GM12878 (cell line): ENCODE data around the gene RAD51B. TPM values are rescaled to one million over a fixed set of nuclear protein-coding genes. Genes with fewer than 3 reads are reported as not detected.
A peak's percentile ranks its signal among the peaks of the same experiment; 100 is the strongest.

ENCODE experiments used
- ATAC-seq: fragments of 200-7000 bp; cut with Tn5 transposase; 3 replicates; pipeline ENCODE4 v1.9.1; 2020; ENCODE audit warnings: mild to moderate bottlenecking, moderate library complexity
- BruUV-seq: library from RNA; stranded (reverse); fragments of 400-500 nt; replicated peaks from 2 replicates; lab custom pipeline; 2021; lab: Mats Ljungman, UMichigan
- CTCF ChIA-PET: fragments of 300-600 bp; sonication (Branson Sonifier 250); formaldehyde crosslinking; extraction: SDS; loops from one replicate; lab custom pipeline; 2021; ENCODE audit warnings: inconsistent platforms; lab: Yijun Ruan, JAX
- POLR2A ChIA-PET: fragments of 350-600 bp; formaldehyde crosslinking; extraction: SDS; loops from one replicate; lab custom pipeline; 2021; ENCODE audit warnings: inconsistent platforms; lab: Charles Lee
- RAD21 ChIA-PET: fragments of 300-600 bp; sonication (Branson Sonifier 250); formaldehyde crosslinking; loops from one replicate; lab custom pipeline; 2023; ENCODE audit warnings: antibody characterized with exemption; ENCODE audit not compliant: unreplicated experiment; lab: Charles Lee
- SMC1A ChIA-PET: fragments of 300-600 bp; sonication (Branson Sonifier 250); formaldehyde crosslinking; loops from one replicate; lab custom pipeline; 2023; ENCODE audit not compliant: unreplicated experiment, uncharacterized antibody; lab: Charles Lee
- DNase-seq: peaks from one replicate; pipeline ENCODE4 v3.0.0-alpha.2; 2011; ENCODE audit warnings: low read depth, low spot score
- FAIRE-seq: peaks from 3 replicates; lab custom pipeline; 2011; peaks lifted over from hg19 to GRCh38; lab: Jason Lieb, UNC
- H2AFZ ChIP-seq: 2 replicates; pipeline ENCODE4 v1.6.0; 2011; ENCODE audit warnings: low read depth, low read length, control low read depth; ENCODE audit not compliant: control insufficient read depth
- H3K27ac ChIP-seq: 2 replicates; pipeline ENCODE4 v1.5.1; 2011; ENCODE audit warnings: control low read depth; ENCODE audit not compliant: control insufficient read depth, insufficient read depth
- H3K27me3 ChIP-seq, 2 experiments: replicated peaks in 1 of 2; 2 replicates each; pipeline versions ENCODE4 v1.6.0 to v1.6.1; 2011; ENCODE audit warnings: low read length in 1 of 2; ENCODE audit not compliant: control insufficient read depth in 2 of 2, insufficient read depth in 2 of 2
- H3K36me3 ChIP-seq, 2 experiments: 2 replicates each; pipeline ENCODE4 v1.5.1; 2011; ENCODE audit warnings: low read length in 1 of 2; ENCODE audit not compliant: control insufficient read depth in 2 of 2, insufficient read depth in 2 of 2
- H3K4me1 ChIP-seq: 2 replicates; pipeline ENCODE4 v1.6.1; 2011; ENCODE audit warnings: mild to moderate bottlenecking, low read length, moderate library complexity, mixed read lengths; ENCODE audit not compliant: control insufficient read depth, insufficient read depth
- H3K4me2 ChIP-seq: 2 replicates; pipeline ENCODE4 v1.6.0; 2011; ENCODE audit warnings: control low read depth; ENCODE audit not compliant: control insufficient read depth, insufficient read depth
- H3K4me3 ChIP-seq: fragments of 200-600 bp; sonication (generic); 2 replicates; pipeline ENCODE4 v1.5.1; 2016
- H3K79me2 ChIP-seq: 2 replicates; pipeline ENCODE4 v1.6.0; 2011; ENCODE audit warnings: low read length; ENCODE audit not compliant: control insufficient read depth, insufficient read depth
- H3K9ac ChIP-seq: 2 replicates; pipeline ENCODE4 v1.8.0; 2011; ENCODE audit warnings: low read length, control low read depth, mixed read lengths; ENCODE audit not compliant: control insufficient read depth, insufficient read depth
- H3K9me3 ChIP-seq: replicated peaks from 3 replicates; pipeline ENCODE4 v1.5.1; 2011; ENCODE audit warnings: mild to moderate bottlenecking, low read length; ENCODE audit not compliant: control insufficient read depth, insufficient read depth
- H4K20me1 ChIP-seq: 2 replicates; pipeline ENCODE4 v1.6.0; 2011; ENCODE audit not compliant: control insufficient read depth, insufficient read depth
- ATF2 ChIP-seq: IDR thresholded peaks from 2 replicates; pipeline ENCODE4 v1.6.1; 2012; ENCODE audit warnings: low read length, inconsistent platforms
- NFYB ChIP-seq: IDR thresholded peaks from 2 replicates; pipeline ENCODE4 v1.6.1; 2011; ENCODE audit warnings: low read depth, mild to moderate bottlenecking, low read length, improper control_type of control experiment, moderate library complexity; ENCODE audit not compliant: insufficient read depth
- RBBP5 ChIP-seq: fragments of 200-600 bp; sonication (generic); conservative IDR thresholded peaks from 2 replicates; pipeline ENCODE4 v1.6.1; 2016
- SMARCA5 ChIP-seq: fragments of 450-650 bp; IDR thresholded peaks from 2 replicates; pipeline ENCODE4 v1.6.1; 2017; ENCODE audit warnings: mild to moderate bottlenecking
- ZNF687 ChIP-seq: fragments of 450-650 bp; IDR thresholded peaks from 2 replicates; pipeline ENCODE4 v1.6.1; 2017; ENCODE audit warnings: mild to moderate bottlenecking, moderate library complexity
- WGBS: methylation state at CpG from one replicate; pipeline ENCODE4 v1.1.6; 2016; ENCODE audit warnings: low lambda C conversion rate; ENCODE audit not compliant: insufficient replicate concordance, insufficient coverage; ENCODE audit errors: missing lambda C conversion rate; 5-methylcytosine and 5-hydroxymethylcytosine counted together
- in situ Hi-C: fragments of 300-500 bp; cut with MboI; formaldehyde crosslinking; loops from 9 replicates; pipeline ENCODE4 v1.14.3; 2018; ENCODE audit warnings: mixed read lengths
- intact Hi-C: fragments of 100-400 bp; cut with micrococcal nuclease; formaldehyde crosslinking; loops from one replicate; pipeline ENCODE4 v1.14.2; 2022; ENCODE audit not compliant: unreplicated experiment
- polyA plus RNA-seq, 11 experiments: library from polyadenylated mRNA; depleted of rRNA in 4 of 11; unstranded in 6 of 11; stranded (reverse) in 5 of 11; fragments of >200 nt; fragmentation: Nextera tagmentation in 4 of 11; fragmentation: Illumina TruSeq in 1 of 11; extraction: Ambion mirVana in 4 of 11; extraction: Trizol in 1 of 11; gene quantifications; 1 replicate in 1 of 11; 2 replicates in 10 of 11; pipeline versions ENCODE4 v1.2.1 to v1.2.3, GENCODE V29; 2011 to 2016; ENCODE audit warnings: inconsistent platforms in 2 of 11, missing spikeins in 2 of 11, low read depth in 1 of 11
- total RNA-seq, 4 experiments: library from RNA; depleted of rRNA in 3 of 4; stranded (reverse); fragments of >200 nt in 3 of 4; fragmentation: Illumina TruSeq in 1 of 4; extraction: Trizol in 1 of 4; gene quantifications; 2 replicates each; pipeline versions ENCODE4 v1.2.1 to v1.2.3, GENCODE V29; 2013 to 2021

RAD51B gene
- total and polyA plus RNA-seq, 10 of the 15 experiments (the other 5 are each of a cell fraction or from before 2014, with no cell fraction given): 9.8 to 26.8 (median 21.3) TPM

GRCh38 chr14:68418174-68419118 is 598.9 kb downstream of the RAD51B start:
- no peaks in the 10 kb centered on the region for H3K79me2 ChIP-seq
- H3K4me3 ChIP-seq: no peak overlapping the region
- H2AFZ ChIP-seq: peak overlapping the region; percentile 16; the same call in 1 of the 2 replicates
- no peak for DNase-seq
- H3K4me1 ChIP-seq: peaks cover 19% of the 10 kb centered on the region
- no peaks in the 10 kb centered on the region for H3K36me3 ChIP-seq
- ChIA-PET RAD21 (interaction anchor here (0.8 to 2.3 kb wide), 13 partner anchors 8 to 170 kb away, joined by 3 to 10 read pairs (median 4); no protein-coding TSS in a partner anchor), CTCF (interaction anchor here (1.2 to 1.6 kb wide), 2 partner anchors 9 to 267 kb away, joined by 3 to 11 read pairs; no protein-coding TSS in a partner anchor), SMC1A (interaction anchor here (0.6 to 6.9 kb wide), 21 partner anchors 8 to 399 kb away, joined by 3 to 51 read pairs (median 4); no protein-coding TSS in a partner anchor), POLR2A (interaction anchor here (0.6 to 1.5 kb wide), 6 partner anchors 10 to 96 kb away, joined by 3 to 7 read pairs (median 4); no protein-coding TSS in a partner anchor)
- H3K9ac ChIP-seq: no peak overlapping the region
- no peaks in the 10 kb centered on the region for H3K9me3 ChIP-seq
- H3K27ac ChIP-seq: peak overlapping the region; percentile 51
- ATAC-seq: peak; percentile 80
- H3K27me3 ChIP-seq: no peaks in the 10 kb centered on the region
- peak overlapping the region; percentile 12; the same call in 1 of the 2 replicates for H3K4me2 ChIP-seq
- WGBS: 99% methylated on average over 3 of the region's 3 CpGs
- FAIRE-seq: no peak
- H4K20me1 ChIP-seq: no peaks in the 10 kb centered on the region
- in situ Hi-C loops (no loop called here), intact Hi-C loops (no loop called here)
- 0 out of 2 replicates have a peak, but pooled peaks have one; percentile 22 for TF ChIP-seq NFYB
- 0 out of 2 replicates have a peak, but pooled peaks have one; percentile 28 for TF ChIP-seq SMARCA5
- TF ChIP-seq RBBP5: no peak
- TF ChIP-seq ATF2: no peak
- peak; percentile 29; the same call in 1 of the 2 replicates for TF ChIP-seq ZNF687
- no TSS peak for BruUV-seq
